ENCODE measurements around the gene ARHGAP26. TPM values are rescaled to one million over a fixed set of nuclear protein-coding genes. Genes with fewer than 3 reads are reported as not detected.

Gene ARHGAP26
- total RNA-seq, 1 experiment from 2014 or later, result 34.5 TPM

DNA sequence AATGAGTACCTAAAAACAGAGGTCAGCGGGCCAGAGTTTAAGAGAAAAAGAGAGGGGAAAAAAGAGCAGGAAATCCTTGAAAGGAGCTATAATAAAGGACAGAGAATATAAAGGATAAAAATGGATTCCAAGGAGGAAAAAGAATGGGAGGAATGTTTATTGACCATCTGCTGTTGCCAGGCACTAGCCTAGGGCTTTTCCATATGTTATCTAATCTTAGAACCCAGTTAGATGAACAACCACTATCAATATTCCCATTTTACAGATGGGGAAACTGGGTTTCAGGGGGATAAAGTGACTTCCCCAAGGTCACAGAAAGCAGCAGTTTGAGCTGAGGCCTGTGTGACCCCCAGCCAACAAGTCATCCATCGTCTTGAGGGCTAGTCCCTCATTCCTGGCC lies 400.8 kb downstream of the ARHGAP26 start:
- H3K4me2 ChIP-seq (ENCODE audit: low read length), result no peak overlapping the region
- no TSS peak for BruUV-seq (replicated peaks)
- no peaks in the 10 kb centered on the region for H3K36me3 ChIP-seq (ENCODE audit: control insufficient read depth in 1 of 2, insufficient read depth in 2 of 2, low read length in 2 of 2)
- H3K79me2 ChIP-seq (ENCODE audit: insufficient read depth, low read length), result no peaks in the 10 kb centered on the region
- no peaks in the 10 kb centered on the region for H4K20me1 ChIP-seq (ENCODE audit: insufficient read depth)
- no peak overlapping the region for H3K27ac ChIP-seq (ENCODE audit: low read depth, low read length)
- CTCF ChIA-PET, result no interaction called here
- TF ChIP-seq RAD21 (IDR thresholded peaks at IDR 0.05; ENCODE audit: low read depth) (no peak), ZNF274 (IDR thresholded peaks at IDR 0.05; ENCODE audit: low read depth, low read length) (no peak), EZH2 (IDR thresholded peaks at IDR 0.05) (no peak), ELF1 (IDR thresholded peaks at IDR 0.05; ENCODE audit: borderline replicate concordance, low read depth) (no peak), CBX3 (IDR thresholded peaks at IDR 0.05; ENCODE audit: low read depth) (no peak)
- TF ChIP-seq, protein P1, sequence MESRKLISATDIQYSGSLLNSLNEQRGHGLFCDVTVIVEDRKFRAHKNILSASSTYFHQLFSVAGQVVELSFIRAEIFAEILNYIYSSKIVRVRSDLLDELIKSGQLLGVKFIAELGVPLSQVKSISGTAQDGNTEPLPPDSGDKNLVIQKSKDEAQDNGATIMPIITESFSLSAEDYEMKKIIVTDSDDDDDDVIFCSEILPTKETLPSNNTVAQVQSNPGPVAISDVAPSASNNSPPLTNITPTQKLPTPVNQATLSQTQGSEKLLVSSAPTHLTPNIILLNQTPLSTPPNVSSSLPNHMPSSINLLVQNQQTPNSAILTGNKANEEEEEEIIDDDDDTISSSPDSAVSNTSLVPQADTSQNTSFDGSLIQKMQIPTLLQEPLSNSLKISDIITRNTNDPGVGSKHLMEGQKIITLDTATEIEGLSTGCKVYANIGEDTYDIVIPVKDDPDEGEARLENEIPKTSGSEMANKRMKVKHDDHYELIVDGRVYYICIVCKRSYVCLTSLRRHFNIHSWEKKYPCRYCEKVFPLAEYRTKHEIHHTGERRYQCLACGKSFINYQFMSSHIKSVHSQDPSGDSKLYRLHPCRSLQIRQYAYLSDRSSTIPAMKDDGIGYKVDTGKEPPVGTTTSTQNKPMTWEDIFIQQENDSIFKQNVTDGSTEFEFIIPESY (IDR thresholded peaks at IDR 0.05; ENCODE audit: extremely low read depth, insufficient replicate concordance, low read length), result no peak
- no peak overlapping the region for H2AFZ ChIP-seq (ENCODE audit: low read depth, low read length, poor library complexity, severe bottlenecking)
- ATAC-seq (no peak), DNase-seq (ENCODE audit: low read depth, low spot score) (no peak)
- no peaks in the 10 kb centered on the region for H3K9me2 ChIP-seq (ENCODE audit: insufficient read depth)
- H3K9ac ChIP-seq (ENCODE audit: low read length), result no peak overlapping the region
- H3K4me3 ChIP-seq (replicated peaks in 1 of 2; ENCODE audit: low read depth in 1 of 2, low read length in 2 of 2), result no peak overlapping the region
- intact Hi-C loops (cut with micrococcal nuclease), result no loop called here
- RAD21 ChIA-PET (ENCODE audit: low non-redundant PET in 1 of 2, low total read pairs in 2 of 2, uncharacterized antibody in 2 of 2, unreplicated experiment in 2 of 2), result no interaction called here
- no peaks in the 10 kb centered on the region for H3K9me3 ChIP-seq (ENCODE audit: control insufficient read depth in 1 of 2, insufficient read depth in 1 of 2, low read depth in 1 of 2, low read length in 2 of 2)
- no peaks in the 10 kb centered on the region for H3K27me3 ChIP-seq (ENCODE audit: insufficient read depth, low read length)
- POLR2A ChIA-PET, result no interaction called here
- no peaks in the 10 kb centered on the region for H3K4me1 ChIP-seq (ENCODE audit: control insufficient read depth in 1 of 2, insufficient read depth in 2 of 2, low read length in 2 of 2)

DNA sequence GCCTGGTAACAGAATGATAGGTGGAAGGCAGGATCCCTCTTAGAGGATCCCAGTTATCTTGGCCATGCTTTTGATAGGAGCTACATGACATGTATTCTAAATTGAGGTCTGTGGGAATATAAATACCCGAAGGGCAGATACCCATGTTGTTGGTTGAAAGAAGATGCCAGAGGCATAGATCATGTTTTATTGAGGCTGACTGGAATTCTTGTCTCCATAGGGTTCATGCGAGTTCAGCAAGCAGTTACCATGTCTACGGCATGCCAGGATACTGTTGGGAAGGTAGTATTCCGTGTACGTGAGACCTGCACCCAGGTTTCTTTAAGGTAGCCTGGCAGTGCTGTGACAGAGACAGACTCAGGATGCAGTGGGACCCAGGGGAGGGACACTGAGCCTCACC lies 402.6 kb downstream of the ARHGAP26 start:
- H3K27me3 ChIP-seq (ENCODE audit: insufficient read depth, low read length), result no peaks in the 10 kb centered on the region
- ATAC-seq (no peak), DNase-seq (ENCODE audit: low read depth, low spot score) (no peak)
- H2AFZ ChIP-seq (ENCODE audit: low read depth, low read length, poor library complexity, severe bottlenecking), result no peak overlapping the region
- RAD21 ChIA-PET (ENCODE audit: low non-redundant PET in 1 of 2, low total read pairs in 2 of 2, uncharacterized antibody in 2 of 2, unreplicated experiment in 2 of 2), result no interaction called here
- H3K4me2 ChIP-seq (ENCODE audit: low read length), result no peak overlapping the region
- H3K79me2 ChIP-seq (ENCODE audit: insufficient read depth, low read length), result no peaks in the 10 kb centered on the region
- H3K4me1 ChIP-seq (ENCODE audit: control insufficient read depth in 1 of 2, insufficient read depth in 2 of 2, low read length in 2 of 2), result no peaks in the 10 kb centered on the region
- POLR2A ChIA-PET, result interaction anchor here (1.1 kb wide), 1 partner anchor 16 kb away, joined by 3 read pairs; no protein-coding TSS in a partner anchor
- no peaks in the 10 kb centered on the region for H3K36me3 ChIP-seq (ENCODE audit: control insufficient read depth in 1 of 2, insufficient read depth in 2 of 2, low read length in 2 of 2)
- BruUV-seq (replicated peaks), result no TSS peak
- no peaks in the 10 kb centered on the region for H3K9me3 ChIP-seq (ENCODE audit: control insufficient read depth in 1 of 2, insufficient read depth in 1 of 2, low read depth in 1 of 2, low read length in 2 of 2)
- no peak overlapping the region for H3K4me3 ChIP-seq (replicated peaks in 1 of 2; ENCODE audit: low read depth in 1 of 2, low read length in 2 of 2)
- CTCF ChIA-PET, result no interaction called here
- H3K9me2 ChIP-seq (ENCODE audit: insufficient read depth), result no peaks in the 10 kb centered on the region
- intact Hi-C loops (cut with micrococcal nuclease), result no loop called here
- no peak overlapping the region for H3K9ac ChIP-seq (ENCODE audit: low read length)
- no peak overlapping the region for H3K27ac ChIP-seq (ENCODE audit: low read depth, low read length)
- no peak for TF ChIP-seq ZFX (IDR thresholded peaks at IDR 0.05)
- TF ChIP-seq, protein P2, sequence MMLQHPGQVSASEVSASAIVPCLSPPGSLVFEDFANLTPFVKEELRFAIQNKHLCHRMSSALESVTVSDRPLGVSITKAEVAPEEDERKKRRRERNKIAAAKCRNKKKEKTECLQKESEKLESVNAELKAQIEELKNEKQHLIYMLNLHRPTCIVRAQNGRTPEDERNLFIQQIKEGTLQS (IDR thresholded peaks at IDR 0.05), result no peak
- TF ChIP-seq FOSL1 (IDR thresholded peaks at IDR 0.05; ENCODE audit: low read depth), result no peak
- TF ChIP-seq, protein P3, sequence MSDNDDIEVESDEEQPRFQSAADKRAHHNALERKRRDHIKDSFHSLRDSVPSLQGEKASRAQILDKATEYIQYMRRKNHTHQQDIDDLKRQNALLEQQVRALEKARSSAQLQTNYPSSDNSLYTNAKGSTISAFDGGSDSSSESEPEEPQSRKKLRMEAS (IDR thresholded peaks at IDR 0.05), result no peak
- no peak for TF ChIP-seq YY1 (IDR thresholded peaks at IDR 0.05; ENCODE audit: extremely low read depth, insufficient replicate concordance, low read depth, low read length)
- no peak for TF ChIP-seq ELF1 (IDR thresholded peaks at IDR 0.05; ENCODE audit: borderline replicate concordance, low read depth)
- no peak for TF ChIP-seq EZH2phosphoT487 (IDR thresholded peaks at IDR 0.05; ENCODE audit: borderline replicate concordance)
- no peak for TF ChIP-seq RAD21 (IDR thresholded peaks at IDR 0.05; ENCODE audit: low read depth)
- TF ChIP-seq SP1 (IDR thresholded peaks at IDR 0.05; ENCODE audit: low read depth), result no peak
- TF ChIP-seq TCF7L2 (IDR thresholded peaks at IDR 0.05; ENCODE audit: borderline replicate concordance, extremely low read depth, insufficient read depth, insufficient read length), result no peak
- TF ChIP-seq CBX3 (IDR thresholded peaks at IDR 0.05; ENCODE audit: low read depth), result no peak
- TF ChIP-seq, protein P1 (IDR thresholded peaks at IDR 0.05; ENCODE audit: extremely low read depth, insufficient replicate concordance, low read length), result no peak
- no peak for TF ChIP-seq ZNF274 (IDR thresholded peaks at IDR 0.05; ENCODE audit: low read depth, low read length)
- no peak for TF ChIP-seq SIN3A (IDR thresholded peaks at IDR 0.05; ENCODE audit: low read depth)
- no peak for TF ChIP-seq SRF (IDR thresholded peaks at IDR 0.05; ENCODE audit: low read depth)
- TF ChIP-seq EZH2 (IDR thresholded peaks at IDR 0.05), result no peak
- no peak for TF ChIP-seq POLR2A (IDR thresholded peaks at IDR 0.05; ENCODE audit: borderline replicate concordance, extremely low read depth, insufficient read depth, insufficient read length)
- no peak for TF ChIP-seq JUND (IDR thresholded peaks at IDR 0.05)
- H4K20me1 ChIP-seq (ENCODE audit: insufficient read depth), result no peaks in the 10 kb centered on the region
